GM12878 (cell line): ENCODE results near the gene CDC42SE1. TPM values are rescaled to one million over a fixed set of nuclear protein-coding genes. Genes with fewer than 3 reads are reported as not detected.
A peak's percentile ranks its signal among the peaks of the same experiment; 100 is the strongest.

Experiments used
- ATAC-seq: fragments of 200-7000 bp; cut with Tn5 transposase; 3 replicates; pipeline ENCODE4 v1.9.1; 2020; ENCODE audit warnings: mild to moderate bottlenecking, moderate library complexity
- BruUV-seq: library from RNA; stranded (reverse); fragments of 400-500 nt; replicated peaks from 2 replicates; lab custom pipeline; 2021; lab: Mats Ljungman, UMichigan
- CTCF ChIA-PET: fragments of 300-600 bp; sonication (Branson Sonifier 250); formaldehyde crosslinking; extraction: SDS; loops from one replicate; lab custom pipeline; 2021; ENCODE audit warnings: inconsistent platforms; lab: Yijun Ruan, JAX
- POLR2A ChIA-PET: fragments of 350-600 bp; formaldehyde crosslinking; extraction: SDS; loops from one replicate; lab custom pipeline; 2021; ENCODE audit warnings: inconsistent platforms; lab: Charles Lee
- RAD21 ChIA-PET: fragments of 300-600 bp; sonication (Branson Sonifier 250); formaldehyde crosslinking; loops from one replicate; lab custom pipeline; 2023; ENCODE audit warnings: antibody characterized with exemption; ENCODE audit not compliant: unreplicated experiment; lab: Charles Lee
- SMC1A ChIA-PET: fragments of 300-600 bp; sonication (Branson Sonifier 250); formaldehyde crosslinking; loops from one replicate; lab custom pipeline; 2023; ENCODE audit not compliant: unreplicated experiment, uncharacterized antibody; lab: Charles Lee
- DNase-seq: peaks from one replicate; pipeline ENCODE4 v3.0.0-alpha.2; 2011; ENCODE audit warnings: low read depth, low spot score
- FAIRE-seq: peaks from 3 replicates; lab custom pipeline; 2011; peaks lifted over from hg19 to GRCh38; lab: Jason Lieb, UNC
- H2AFZ ChIP-seq: 2 replicates; pipeline ENCODE4 v1.6.0; 2011; ENCODE audit warnings: low read depth, low read length, control low read depth; ENCODE audit not compliant: control insufficient read depth
- H3K27ac ChIP-seq: 2 replicates; pipeline ENCODE4 v1.5.1; 2011; ENCODE audit warnings: control low read depth; ENCODE audit not compliant: control insufficient read depth, insufficient read depth
- H3K27me3 ChIP-seq, 2 experiments: replicated peaks in 1 of 2; 2 replicates each; pipeline versions ENCODE4 v1.6.0 to v1.6.1; 2011; ENCODE audit warnings: low read length in 1 of 2; ENCODE audit not compliant: control insufficient read depth in 2 of 2, insufficient read depth in 2 of 2
- H3K36me3 ChIP-seq, 2 experiments: 2 replicates each; pipeline ENCODE4 v1.5.1; 2011; ENCODE audit warnings: low read length in 1 of 2; ENCODE audit not compliant: control insufficient read depth in 2 of 2, insufficient read depth in 2 of 2
- H3K4me1 ChIP-seq: 2 replicates; pipeline ENCODE4 v1.6.1; 2011; ENCODE audit warnings: mild to moderate bottlenecking, low read length, moderate library complexity, mixed read lengths; ENCODE audit not compliant: control insufficient read depth, insufficient read depth
- H3K4me2 ChIP-seq: 2 replicates; pipeline ENCODE4 v1.6.0; 2011; ENCODE audit warnings: control low read depth; ENCODE audit not compliant: control insufficient read depth, insufficient read depth
- H3K4me3 ChIP-seq: fragments of 200-600 bp; sonication (generic); 2 replicates; pipeline ENCODE4 v1.5.1; 2016
- H3K79me2 ChIP-seq: 2 replicates; pipeline ENCODE4 v1.6.0; 2011; ENCODE audit warnings: low read length; ENCODE audit not compliant: control insufficient read depth, insufficient read depth
- H3K9ac ChIP-seq: 2 replicates; pipeline ENCODE4 v1.8.0; 2011; ENCODE audit warnings: low read length, control low read depth, mixed read lengths; ENCODE audit not compliant: control insufficient read depth, insufficient read depth
- H3K9me3 ChIP-seq: replicated peaks from 3 replicates; pipeline ENCODE4 v1.5.1; 2011; ENCODE audit warnings: mild to moderate bottlenecking, low read length; ENCODE audit not compliant: control insufficient read depth, insufficient read depth
- H4K20me1 ChIP-seq: 2 replicates; pipeline ENCODE4 v1.6.0; 2011; ENCODE audit not compliant: control insufficient read depth, insufficient read depth
- CREB1 ChIP-seq: IDR thresholded peaks from 2 replicates; pipeline ENCODE4 v1.6.1; 2012; ENCODE audit warnings: low read depth, mild to moderate bottlenecking, inconsistent platforms
- CREM ChIP-seq: IDR thresholded peaks from 2 replicates; pipeline ENCODE4 v1.6.1; 2014; ENCODE audit warnings: antibody characterized with exemption, low read depth
- CTCF ChIP-seq, 3 experiments: IDR thresholded peaks in 2 of 3; conservative IDR thresholded peaks in 1 of 3; 2 replicates each; pipeline ENCODE4 v1.5.1; 2011; ENCODE audit warnings: low read depth in 3 of 3, low read length in 3 of 3, mild to moderate bottlenecking in 3 of 3, control low read depth in 2 of 3, moderate library complexity in 2 of 3, inconsistent platforms in 1 of 3, mixed read lengths in 1 of 3; ENCODE audit not compliant: control insufficient read depth in 2 of 3, insufficient read depth in 1 of 3; ENCODE audit errors: extremely low read depth in 1 of 3
- ETV6 ChIP-seq, 2 experiments: fragments of 450-650 bp in 1 of 2; IDR thresholded peaks in 1 of 2; conservative IDR thresholded peaks in 1 of 2; 2 replicates each; pipeline ENCODE4 v1.6.1; 2014; ENCODE audit warnings: antibody characterized with exemption in 1 of 2, borderline replicate concordance in 1 of 2, low read depth in 1 of 2, mild to moderate bottlenecking in 1 of 2, moderate library complexity in 1 of 2
- FOXM1 ChIP-seq: IDR thresholded peaks from 2 replicates; pipeline ENCODE4 v1.6.1; 2012; ENCODE audit warnings: low read depth, mild to moderate bottlenecking, inconsistent platforms, low read length, moderate library complexity
- HDAC2 ChIP-seq: fragments of 200-600 bp; sonication (generic); IDR thresholded peaks from 2 replicates; pipeline ENCODE4 v1.6.1; 2017
- HDGF ChIP-seq: fragments of 450-650 bp; IDR thresholded peaks from 2 replicates; pipeline ENCODE4 v1.6.1; 2016; ENCODE audit warnings: antibody characterized with exemption
- PBX3 ChIP-seq: IDR thresholded peaks from 2 replicates; pipeline ENCODE4 v1.6.1; 2011; ENCODE audit warnings: mild to moderate bottlenecking, low read depth, low read length, moderate library complexity; ENCODE audit not compliant: insufficient replicate concordance
- PML ChIP-seq: IDR thresholded peaks from 2 replicates; pipeline ENCODE4 v1.6.1; 2012; ENCODE audit warnings: low read length, inconsistent platforms
- POLR2AphosphoS2 ChIP-seq: IDR thresholded peaks from 2 replicates; pipeline ENCODE4 v1.6.1; 2011; ENCODE audit warnings: low read depth, mild to moderate bottlenecking, low read length, improper control_type of control experiment, moderate library complexity
- RELB ChIP-seq: fragments of 450-650 bp; IDR thresholded peaks from 2 replicates; pipeline ENCODE4 v1.6.1; 2017; ENCODE audit warnings: low read depth, mild to moderate bottlenecking, moderate library complexity
- SKIL ChIP-seq: fragments of 450-650 bp; IDR thresholded peaks from 2 replicates; pipeline ENCODE4 v1.6.1; 2017; ENCODE audit warnings: mild to moderate bottlenecking, low read depth, inconsistent platforms; ENCODE audit not compliant: poor library complexity, severe bottlenecking
- SPI1 ChIP-seq: IDR thresholded peaks from 2 replicates; pipeline ENCODE4 v1.6.1; 2011; ENCODE audit warnings: low read depth, mild to moderate bottlenecking, low read length, moderate library complexity, borderline replicate concordance; ENCODE audit not compliant: insufficient read depth
- TARDBP ChIP-seq: IDR thresholded peaks from 2 replicates; pipeline ENCODE4 v1.6.1; 2016; ENCODE audit warnings: borderline replicate concordance
- WGBS: methylation state at CpG from one replicate; pipeline ENCODE4 v1.1.6; 2016; ENCODE audit warnings: low lambda C conversion rate; ENCODE audit not compliant: insufficient replicate concordance, insufficient coverage; ENCODE audit errors: missing lambda C conversion rate; 5-methylcytosine and 5-hydroxymethylcytosine counted together
- in situ Hi-C: fragments of 300-500 bp; cut with MboI; formaldehyde crosslinking; loops from 9 replicates; pipeline ENCODE4 v1.14.3; 2018; ENCODE audit warnings: mixed read lengths
- intact Hi-C: fragments of 100-400 bp; cut with micrococcal nuclease; formaldehyde crosslinking; loops from one replicate; pipeline ENCODE4 v1.14.2; 2022; ENCODE audit not compliant: unreplicated experiment
- polyA plus RNA-seq, 11 experiments: library from polyadenylated mRNA; depleted of rRNA in 4 of 11; unstranded in 6 of 11; stranded (reverse) in 5 of 11; fragments of >200 nt; fragmentation: Nextera tagmentation in 4 of 11; fragmentation: Illumina TruSeq in 1 of 11; extraction: Ambion mirVana in 4 of 11; extraction: Trizol in 1 of 11; gene quantifications; 1 replicate in 1 of 11; 2 replicates in 10 of 11; pipeline versions ENCODE4 v1.2.1 to v1.2.3, GENCODE V29; 2011 to 2016; ENCODE audit warnings: inconsistent platforms in 2 of 11, missing spikeins in 2 of 11, low read depth in 1 of 11
- total RNA-seq, 4 experiments: library from RNA; depleted of rRNA in 3 of 4; stranded (reverse); fragments of >200 nt in 3 of 4; fragmentation: Illumina TruSeq in 1 of 4; extraction: Trizol in 1 of 4; gene quantifications; 2 replicates each; pipeline versions ENCODE4 v1.2.1 to v1.2.3, GENCODE V29; 2013 to 2021

CDC42SE1 gene
- total and polyA plus RNA-seq, 10 of the 15 experiments (the other 5 are each of a cell fraction or from before 2014, with no cell fraction given) = 35.7 to 112 (median 74.3) TPM

- peaks cover 7% of the 10 kb centered on the region for H3K4me1 ChIP-seq
- peak within 1 kb of the TSS; percentile 99 for H3K4me2 ChIP-seq
- intact Hi-C loops (no loop called here), in situ Hi-C loops (no loop called here)
- H3K9ac ChIP-seq = peak within 1 kb of the TSS; percentile 89
- ChIA-PET RAD21 (interaction anchor here (0.9 kb wide), 1 partner anchor 91 kb away, joined by 3 read pairs; no protein-coding TSS in a partner anchor), POLR2A (interaction anchor here (1.7 kb wide), 1 partner anchor 49 kb away, joined by 3 read pairs; no protein-coding TSS in a partner anchor), CTCF (interaction anchor here (1.0 to 1.9 kb wide), 3 partner anchors 12 to 148 kb away, joined by 3 to 4 read pairs (median 4); partner anchors contain the start of gene TNFAIP8L2), SMC1A (no interaction called here)
- peak within 1 kb of the TSS; percentile 90 for H3K27ac ChIP-seq
- under 1% methylated on average over 69 of the region's 69 CpGs for WGBS
- FAIRE-seq = no peak
- no peaks in the 10 kb centered on the region for H3K36me3 ChIP-seq
- peak within 1 kb of the TSS; percentile 98 for H2AFZ ChIP-seq
- BruUV-seq = TSS peak; percentile 70
- peak; percentile 74 for DNase-seq
- no peaks in the 10 kb centered on the region for H4K20me1 ChIP-seq
- H3K79me2 ChIP-seq = peaks cover 16% of the 10 kb centered on the region
- no peaks in the 10 kb centered on the region for H3K27me3 ChIP-seq
- peak within 1 kb of the TSS; percentile 90 for H3K4me3 ChIP-seq
- ATAC-seq = peak; percentile 91
- H3K9me3 ChIP-seq = no peaks in the 10 kb centered on the region
- TF ChIP-seq CREB1 (peak; percentile 91), SKIL (peak; percentile 27), PBX3 (no peak), FOXM1 (no peak), SPI1 (peak; percentile 66; the same call in 1 of the 2 replicates), ETV6 (conservative IDR thresholded peaks at IDR 0.05 in 1 of 2, IDR thresholded peaks at IDR 0.05 in 1 of 2; ENCODE audit: borderline replicate concordance in 1 of 2, low read depth in 1 of 2) (no peak), PML (no peak), CTCF (IDR thresholded peaks at IDR 0.05 in 2 of 3, conservative IDR thresholded peaks at IDR 0.05 in 1 of 3; ENCODE audit: control insufficient read depth in 2 of 3, extremely low read depth in 1 of 3, insufficient read depth in 1 of 3, low read depth in 3 of 3, low read length in 3 of 3) (no peak), CREM (peak; percentile 86; the same call in 1 of the 2 replicates), HDAC2 (no peak), POLR2AphosphoS2 (0 out of 2 replicates have a peak, but pooled peaks have one; percentile 40), TARDBP (peak; percentile 81), HDGF (peak; percentile 90), RELB (peak; percentile 52; the same call in 1 of the 2 replicates)
These were observed 50.9 kb downstream of the CDC42SE1 start, which contains the start of gene PRUNE1 for GRCh38 chr1:151008244-151009205. PRUNE1 (plus strand) TSS chr1:151008449; CDS start chr1:151008633, 184 bp downstream.
